ENCODE measurements around the gene FRMD3.

DNA sequence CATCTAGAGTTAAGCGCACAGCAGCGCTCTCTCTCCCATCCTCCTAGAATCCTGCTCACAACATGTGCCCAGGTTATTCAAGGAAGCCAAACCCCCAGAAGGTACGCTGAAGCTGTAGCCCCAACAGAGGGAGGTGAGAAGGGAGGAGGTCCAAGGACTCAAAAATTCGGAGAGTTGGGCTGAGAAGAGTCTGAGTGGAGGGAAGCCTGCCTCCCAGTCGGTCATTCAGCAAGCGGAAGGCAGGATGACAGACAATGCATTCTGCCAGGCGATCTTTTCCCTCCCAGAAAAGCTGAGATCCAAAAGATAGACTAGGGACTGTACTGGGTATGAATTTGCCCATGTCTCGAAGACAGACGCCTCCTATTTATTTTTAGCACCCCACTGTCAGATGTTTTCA lies 189.2 kb downstream of the FRMD3 start:
- no peak for TF ChIP-seq POLR2A (IDR thresholded peaks at IDR 0.05)
- TF ChIP-seq, protein P1, sequence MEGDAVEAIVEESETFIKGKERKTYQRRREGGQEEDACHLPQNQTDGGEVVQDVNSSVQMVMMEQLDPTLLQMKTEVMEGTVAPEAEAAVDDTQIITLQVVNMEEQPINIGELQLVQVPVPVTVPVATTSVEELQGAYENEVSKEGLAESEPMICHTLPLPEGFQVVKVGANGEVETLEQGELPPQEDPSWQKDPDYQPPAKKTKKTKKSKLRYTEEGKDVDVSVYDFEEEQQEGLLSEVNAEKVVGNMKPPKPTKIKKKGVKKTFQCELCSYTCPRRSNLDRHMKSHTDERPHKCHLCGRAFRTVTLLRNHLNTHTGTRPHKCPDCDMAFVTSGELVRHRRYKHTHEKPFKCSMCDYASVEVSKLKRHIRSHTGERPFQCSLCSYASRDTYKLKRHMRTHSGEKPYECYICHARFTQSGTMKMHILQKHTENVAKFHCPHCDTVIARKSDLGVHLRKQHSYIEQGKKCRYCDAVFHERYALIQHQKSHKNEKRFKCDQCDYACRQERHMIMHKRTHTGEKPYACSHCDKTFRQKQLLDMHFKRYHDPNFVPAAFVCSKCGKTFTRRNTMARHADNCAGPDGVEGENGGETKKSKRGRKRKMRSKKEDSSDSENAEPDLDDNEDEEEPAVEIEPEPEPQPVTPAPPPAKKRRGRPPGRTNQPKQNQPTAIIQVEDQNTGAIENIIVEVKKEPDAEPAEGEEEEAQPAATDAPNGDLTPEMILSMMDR (IDR thresholded peaks at IDR 0.05 in 8 of 11, conservative IDR thresholded peaks at IDR 0.05 in 3 of 11): no peak
